HepG2 (cell line): ENCODE measurements around the gene DAPL1. TPM values are rescaled to one million over a fixed set of nuclear protein-coding genes. Genes with fewer than 3 reads are reported as not detected.

ENCODE experiments used
- ATAC-seq: fragments of 200-7000 bp; cut with Tn5 transposase; 3 replicates; pipeline ENCODE4 v1.9.1; 2020; ENCODE audit warnings: mild to moderate bottlenecking, moderate library complexity
- BruUV-seq: library from RNA; stranded (reverse); fragments of 400-500 nt; replicated peaks from 2 replicates; lab custom pipeline; 2021; lab: Mats Ljungman, UMichigan
- CTCF ChIA-PET: fragments of 300-600 bp; formaldehyde crosslinking; extraction: SDS; loops from one replicate; lab custom pipeline; 2021; ENCODE audit warnings: low total read pairs, inconsistent platforms, low intra/inter-chr PET ratio; lab: Yijun Ruan, JAX
- POLR2A ChIA-PET: fragments of 350-600 bp; sonication (Branson Sonifier 250); formaldehyde crosslinking; loops from one replicate; lab custom pipeline; 2020; ENCODE audit warnings: antibody characterized with exemption, inconsistent platforms; lab: Yijun Ruan, JAX
- DNase-seq: peaks from one replicate; pipeline ENCODE4 v3.0.0-alpha.2; 2015; ENCODE audit warnings: low spot score
- FAIRE-seq: peaks from 3 replicates; lab custom pipeline; 2011; peaks lifted over from hg19 to GRCh38; lab: Jason Lieb, UNC
- H2AFZ ChIP-seq: one replicate; pipeline ENCODE4 v1.6.1; 2011; ENCODE audit warnings: low read length, inconsistent platforms
- H3K27ac ChIP-seq: fragments of 300-600 bp; 3 replicates; pipeline ENCODE4 v1.8.0; 2011; ENCODE audit warnings: mixed run types, mild to moderate bottlenecking, mixed read lengths, low read length, inconsistent platforms; ENCODE audit not compliant: insufficient read depth; ENCODE audit errors: extremely low read length
- H3K27me3 ChIP-seq, 2 experiments: fragments of 200-600 bp in 1 of 2; 2 replicates in 1 of 2; 3 replicates in 1 of 2; pipeline versions ENCODE4 v1.6.0 to v1.8.0; 2011; ENCODE audit warnings: low read length in 2 of 2, mild to moderate bottlenecking in 2 of 2, moderate library complexity in 2 of 2, inconsistent platforms in 1 of 2; ENCODE audit not compliant: insufficient read depth in 2 of 2, control insufficient read depth in 1 of 2
- H3K36me3 ChIP-seq, 2 experiments: fragments of 200-600 bp in 1 of 2; replicated peaks in 1 of 2; 2 replicates in 1 of 2; 3 replicates in 1 of 2; pipeline versions ENCODE4 v1.5.1 to v1.8.0; 2011; ENCODE audit warnings: low read length in 2 of 2, inconsistent platforms in 1 of 2; ENCODE audit not compliant: insufficient read depth in 2 of 2, control insufficient read depth in 1 of 2
- H3K4me1 ChIP-seq: 2 replicates; pipeline ENCODE4 v1.5.1; 2012; ENCODE audit warnings: low read length, inconsistent platforms; ENCODE audit not compliant: insufficient read depth
- H3K4me2 ChIP-seq: 2 replicates; pipeline ENCODE4 v1.6.0; 2011; ENCODE audit warnings: low read depth, low read length, inconsistent platforms
- H3K4me3 ChIP-seq, 3 experiments: fragments of 200-600 bp in 1 of 3; sonication (generic), shearing (Covaris generic) in 1 of 3; replicated peaks in 1 of 3; 2 replicates each; pipeline ENCODE4 v1.5.1; 2011 to 2016; ENCODE audit warnings: low read length in 3 of 3, inconsistent platforms in 2 of 3, low read depth in 2 of 3, mild to moderate bottlenecking in 2 of 3, control low read depth in 1 of 3, mixed read lengths in 1 of 3; ENCODE audit not compliant: insufficient read depth in 1 of 3
- H3K79me2 ChIP-seq: one replicate; pipeline ENCODE4 v1.6.1; 2011; ENCODE audit warnings: low read length, inconsistent platforms; ENCODE audit not compliant: insufficient read depth
- H3K9ac ChIP-seq: 2 replicates; pipeline ENCODE4 v1.6.0; 2011; ENCODE audit warnings: mild to moderate bottlenecking, low read depth, low read length, inconsistent platforms; ENCODE audit not compliant: insufficient read depth
- H3K9me3 ChIP-seq: 2 replicates; pipeline ENCODE4 v1.5.1; 2012; ENCODE audit warnings: mild to moderate bottlenecking, low read length
- H4K20me1 ChIP-seq: 2 replicates; pipeline ENCODE4 v1.6.0; 2011; ENCODE audit warnings: inconsistent platforms, mild to moderate bottlenecking, low read length, moderate library complexity; ENCODE audit not compliant: insufficient read depth
- BHLHE40 ChIP-seq: IDR thresholded peaks from 2 replicates; pipeline ENCODE4 v1.6.1; 2011; ENCODE audit warnings: low read length, improper control_type of control experiment
- SMAD1 ChIP-seq: sonication (generic); formaldehyde crosslinking; IDR thresholded peaks from 2 replicates; pipeline ENCODE4 v1.4.0; 2020; ENCODE audit warnings: missing genetic modification reagents, low read depth, mild to moderate bottlenecking, borderline replicate concordance
- ZNF382 ChIP-seq: sonication (generic); formaldehyde crosslinking; IDR thresholded peaks from 2 replicates; pipeline ENCODE4 v1.5.0; 2020; ENCODE audit warnings: missing genetic modification reagents, mild to moderate bottlenecking, borderline replicate concordance
- WGBS: methylation state at CpG from one replicate; pipeline ENCODE4 v1.1.6; 2017; ENCODE audit warnings: low lambda C conversion rate; 5-methylcytosine and 5-hydroxymethylcytosine counted together
- in situ Hi-C: cut with HindIII; loops from 2 replicates; pipeline ENCODE4 v1.10.0; 2017; ENCODE audit warnings: low pct_unique_long_range_greater_than_20kb; ENCODE audit not compliant: extremely low pct_ligation_motif_present
- intact Hi-C: fragments of 100-400 bp; cut with micrococcal nuclease; formaldehyde crosslinking; loops from one replicate; pipeline ENCODE4 v1.10.0; 2022; ENCODE audit not compliant: unreplicated experiment
- polyA plus RNA-seq, 8 experiments: library from polyadenylated mRNA; depleted of rRNA in 3 of 8; stranded (reverse) in 7 of 8; unstranded in 1 of 8; fragments of >200 nt; fragmentation: Illumina TruSeq in 4 of 8; extraction: Trizol in 4 of 8; gene quantifications; 2 replicates each; pipeline versions ENCODE4 v1.2.1 to v1.2.3, GENCODE V29; 2011 to 2016; ENCODE audit warnings: low read depth in 4 of 8, missing spikeins in 1 of 8, mixed read lengths in 1 of 8; ENCODE audit not compliant: insufficient read depth in 1 of 8
- total RNA-seq, 5 experiments: library from RNA; depleted of rRNA; stranded (reverse); fragments of >200 nt; fragmentation: Illumina TruSeq; extraction: Trizol; gene quantifications; 2 replicates each; pipeline ENCODE4 v1.2.3, GENCODE V29; 2016; ENCODE audit warnings: low read depth in 1 of 5
- TF ChIP-seq, protein P1 (sequence below): sonication (generic); formaldehyde crosslinking; IDR thresholded peaks from 2 replicates; pipeline ENCODE4 v1.4.0; 2020; ENCODE audit warnings: mild to moderate bottlenecking, missing genetic modification reagents
- TF ChIP-seq, protein P2 (sequence below): sonication (generic); formaldehyde crosslinking; IDR thresholded peaks from 2 replicates; pipeline ENCODE4 v1.4.0; 2020; ENCODE audit warnings: missing genetic modification reagents
- TF ChIP-seq, protein P3 (sequence below): sonication (generic); formaldehyde crosslinking; IDR thresholded peaks from 2 replicates; pipeline ENCODE4 v1.9.0; 2021; ENCODE audit warnings: missing genetic modification reagents, mild to moderate bottlenecking, borderline replicate concordance

DAPL1 gene
- total and polyA plus RNA-seq, 2 of the 13 experiments (the other 11 are each of a cell fraction or from before 2014, with no cell fraction given), result not detected

DNA sequence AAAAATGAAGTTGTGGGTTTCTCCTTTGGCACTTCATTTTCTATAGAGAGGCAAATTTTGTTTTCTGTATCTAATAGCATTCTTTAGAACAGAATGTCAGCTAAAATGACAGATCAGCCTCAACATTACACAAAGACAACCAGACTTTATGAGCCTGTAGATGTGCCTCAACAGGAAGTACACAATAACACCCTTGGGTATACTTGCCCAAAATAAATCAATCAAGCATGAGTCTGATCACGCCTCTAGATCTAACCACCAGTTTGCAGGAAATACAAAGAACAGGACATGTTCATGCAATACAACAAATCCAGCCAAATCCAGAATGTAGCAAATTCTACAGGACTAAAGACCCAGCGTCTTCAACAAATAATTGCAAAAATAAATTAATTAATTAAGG, 11.2 kb upstream of the DAPL1 start (continued):
- TF ChIP-seq, protein P1, sequence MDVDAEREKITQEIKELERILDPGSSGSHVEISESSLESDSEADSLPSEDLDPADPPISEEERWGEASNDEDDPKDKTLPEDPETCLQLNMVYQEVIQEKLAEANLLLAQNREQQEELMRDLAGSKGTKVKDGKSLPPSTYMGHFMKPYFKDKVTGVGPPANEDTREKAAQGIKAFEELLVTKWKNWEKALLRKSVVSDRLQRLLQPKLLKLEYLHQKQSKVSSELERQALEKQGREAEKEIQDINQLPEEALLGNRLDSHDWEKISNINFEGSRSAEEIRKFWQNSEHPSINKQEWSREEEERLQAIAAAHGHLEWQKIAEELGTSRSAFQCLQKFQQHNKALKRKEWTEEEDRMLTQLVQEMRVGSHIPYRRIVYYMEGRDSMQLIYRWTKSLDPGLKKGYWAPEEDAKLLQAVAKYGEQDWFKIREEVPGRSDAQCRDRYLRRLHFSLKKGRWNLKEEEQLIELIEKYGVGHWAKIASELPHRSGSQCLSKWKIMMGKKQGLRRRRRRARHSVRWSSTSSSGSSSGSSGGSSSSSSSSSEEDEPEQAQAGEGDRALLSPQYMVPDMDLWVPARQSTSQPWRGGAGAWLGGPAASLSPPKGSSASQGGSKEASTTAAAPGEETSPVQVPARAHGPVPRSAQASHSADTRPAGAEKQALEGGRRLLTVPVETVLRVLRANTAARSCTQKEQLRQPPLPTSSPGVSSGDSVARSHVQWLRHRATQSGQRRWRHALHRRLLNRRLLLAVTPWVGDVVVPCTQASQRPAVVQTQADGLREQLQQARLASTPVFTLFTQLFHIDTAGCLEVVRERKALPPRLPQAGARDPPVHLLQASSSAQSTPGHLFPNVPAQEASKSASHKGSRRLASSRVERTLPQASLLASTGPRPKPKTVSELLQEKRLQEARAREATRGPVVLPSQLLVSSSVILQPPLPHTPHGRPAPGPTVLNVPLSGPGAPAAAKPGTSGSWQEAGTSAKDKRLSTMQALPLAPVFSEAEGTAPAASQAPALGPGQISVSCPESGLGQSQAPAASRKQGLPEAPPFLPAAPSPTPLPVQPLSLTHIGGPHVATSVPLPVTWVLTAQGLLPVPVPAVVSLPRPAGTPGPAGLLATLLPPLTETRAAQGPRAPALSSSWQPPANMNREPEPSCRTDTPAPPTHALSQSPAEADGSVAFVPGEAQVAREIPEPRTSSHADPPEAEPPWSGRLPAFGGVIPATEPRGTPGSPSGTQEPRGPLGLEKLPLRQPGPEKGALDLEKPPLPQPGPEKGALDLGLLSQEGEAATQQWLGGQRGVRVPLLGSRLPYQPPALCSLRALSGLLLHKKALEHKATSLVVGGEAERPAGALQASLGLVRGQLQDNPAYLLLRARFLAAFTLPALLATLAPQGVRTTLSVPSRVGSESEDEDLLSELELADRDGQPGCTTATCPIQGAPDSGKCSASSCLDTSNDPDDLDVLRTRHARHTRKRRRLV (CRISPR knock-in tag), result no peak
- TF ChIP-seq SMAD1 (CRISPR knock-in tag), result no peak
- TF ChIP-seq, protein P2, sequence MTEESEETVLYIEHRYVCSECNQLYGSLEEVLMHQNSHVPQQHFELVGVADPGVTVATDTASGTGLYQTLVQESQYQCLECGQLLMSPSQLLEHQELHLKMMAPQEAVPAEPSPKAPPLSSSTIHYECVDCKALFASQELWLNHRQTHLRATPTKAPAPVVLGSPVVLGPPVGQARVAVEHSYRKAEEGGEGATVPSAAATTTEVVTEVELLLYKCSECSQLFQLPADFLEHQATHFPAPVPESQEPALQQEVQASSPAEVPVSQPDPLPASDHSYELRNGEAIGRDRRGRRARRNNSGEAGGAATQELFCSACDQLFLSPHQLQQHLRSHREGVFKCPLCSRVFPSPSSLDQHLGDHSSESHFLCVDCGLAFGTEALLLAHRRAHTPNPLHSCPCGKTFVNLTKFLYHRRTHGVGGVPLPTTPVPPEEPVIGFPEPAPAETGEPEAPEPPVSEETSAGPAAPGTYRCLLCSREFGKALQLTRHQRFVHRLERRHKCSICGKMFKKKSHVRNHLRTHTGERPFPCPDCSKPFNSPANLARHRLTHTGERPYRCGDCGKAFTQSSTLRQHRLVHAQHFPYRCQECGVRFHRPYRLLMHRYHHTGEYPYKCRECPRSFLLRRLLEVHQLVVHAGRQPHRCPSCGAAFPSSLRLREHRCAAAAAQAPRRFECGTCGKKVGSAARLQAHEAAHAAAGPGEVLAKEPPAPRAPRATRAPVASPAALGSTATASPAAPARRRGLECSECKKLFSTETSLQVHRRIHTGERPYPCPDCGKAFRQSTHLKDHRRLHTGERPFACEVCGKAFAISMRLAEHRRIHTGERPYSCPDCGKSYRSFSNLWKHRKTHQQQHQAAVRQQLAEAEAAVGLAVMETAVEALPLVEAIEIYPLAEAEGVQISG (CRISPR knock-in tag), result no peak
- no peak for TF ChIP-seq ZNF382 (CRISPR knock-in tag)

DNA sequence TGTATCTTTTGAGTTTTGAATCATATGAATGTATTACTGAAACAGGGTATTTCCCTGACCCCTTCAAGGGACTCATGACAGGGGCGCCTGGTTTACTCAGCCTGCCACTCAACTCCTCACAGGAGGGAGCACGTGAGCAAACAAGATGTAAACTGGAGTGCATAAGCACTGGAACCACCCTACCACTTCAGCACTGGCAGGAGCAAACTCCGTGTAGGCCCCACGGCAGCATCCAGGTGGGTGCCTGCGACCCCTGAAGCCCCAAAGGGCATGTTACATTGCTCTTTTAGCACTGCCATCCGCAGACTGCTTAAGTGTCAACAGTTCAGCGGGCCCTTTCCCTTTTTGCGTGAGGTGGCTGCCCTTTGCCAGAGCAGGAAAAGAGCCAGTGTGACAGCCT, 8.2 kb upstream of the DAPL1 start:
- WGBS, result 12% methylated on average over 8 of the region's 8 CpGs
- Histone ChIP-seq H3K27ac (no peak overlapping the region), H3K9me3 (no peaks in the 10 kb centered on the region), H3K27me3 (peaks cover 2 to 7% of the 10 kb centered on the region in 2 experiments; a peak in 3 of 5 replicates), H3K9ac (no peak overlapping the region), H3K79me2 (no peaks in the 10 kb centered on the region), H2AFZ (no peak overlapping the region), H3K4me2 (no peak overlapping the region), H3K4me3 (no peak overlapping the region), H3K36me3 (no peaks in the 10 kb centered on the region), H4K20me1 (no peaks in the 10 kb centered on the region), H3K4me1 (no peaks in the 10 kb centered on the region)
- in situ Hi-C loops (no loop called here), intact Hi-C loops (no loop called here)
- DNase-seq, result no peak
- no TSS peak for BruUV-seq
- TF ChIP-seq BHLHE40, result peak; percentile 55
- TF ChIP-seq, protein P3, sequence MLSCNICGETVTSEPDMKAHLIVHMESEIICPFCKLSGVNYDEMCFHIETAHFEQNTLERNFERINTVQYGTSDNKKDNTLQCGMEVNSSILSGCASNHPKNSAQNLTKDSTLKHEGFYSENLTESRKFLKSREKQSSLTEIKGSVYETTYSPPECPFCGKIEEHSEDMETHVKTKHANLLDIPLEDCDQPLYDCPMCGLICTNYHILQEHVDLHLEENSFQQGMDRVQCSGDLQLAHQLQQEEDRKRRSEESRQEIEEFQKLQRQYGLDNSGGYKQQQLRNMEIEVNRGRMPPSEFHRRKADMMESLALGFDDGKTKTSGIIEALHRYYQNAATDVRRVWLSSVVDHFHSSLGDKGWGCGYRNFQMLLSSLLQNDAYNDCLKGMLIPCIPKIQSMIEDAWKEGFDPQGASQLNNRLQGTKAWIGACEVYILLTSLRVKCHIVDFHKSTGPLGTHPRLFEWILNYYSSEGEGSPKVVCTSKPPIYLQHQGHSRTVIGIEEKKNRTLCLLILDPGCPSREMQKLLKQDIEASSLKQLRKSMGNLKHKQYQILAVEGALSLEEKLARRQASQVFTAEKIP (CRISPR knock-in tag), result no peak
- POLR2A ChIA-PET, result no interaction called here
- CTCF ChIA-PET, result no interaction called here
- FAIRE-seq, result no peak
- ATAC-seq, result no peak; the same call in 2 of the 3 replicates
